HG02938 (cell line): ENCODE measurements around the gene ATOH1.

Experiments
- ATAC-seq: cut with Tn5 transposase; IDR thresholded peaks from one replicate; pipeline ENCODE4 v1.9.1; 2021; ENCODE audit warnings: mild to moderate bottlenecking, moderate library complexity; ENCODE audit not compliant: unreplicated experiment

The ATOH1 gene, protein sequence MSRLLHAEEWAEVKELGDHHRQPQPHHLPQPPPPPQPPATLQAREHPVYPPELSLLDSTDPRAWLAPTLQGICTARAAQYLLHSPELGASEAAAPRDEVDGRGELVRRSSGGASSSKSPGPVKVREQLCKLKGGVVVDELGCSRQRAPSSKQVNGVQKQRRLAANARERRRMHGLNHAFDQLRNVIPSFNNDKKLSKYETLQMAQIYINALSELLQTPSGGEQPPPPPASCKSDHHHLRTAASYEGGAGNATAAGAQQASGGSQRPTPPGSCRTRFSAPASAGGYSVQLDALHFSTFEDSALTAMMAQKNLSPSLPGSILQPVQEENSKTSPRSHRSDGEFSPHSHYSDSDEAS

DNA sequence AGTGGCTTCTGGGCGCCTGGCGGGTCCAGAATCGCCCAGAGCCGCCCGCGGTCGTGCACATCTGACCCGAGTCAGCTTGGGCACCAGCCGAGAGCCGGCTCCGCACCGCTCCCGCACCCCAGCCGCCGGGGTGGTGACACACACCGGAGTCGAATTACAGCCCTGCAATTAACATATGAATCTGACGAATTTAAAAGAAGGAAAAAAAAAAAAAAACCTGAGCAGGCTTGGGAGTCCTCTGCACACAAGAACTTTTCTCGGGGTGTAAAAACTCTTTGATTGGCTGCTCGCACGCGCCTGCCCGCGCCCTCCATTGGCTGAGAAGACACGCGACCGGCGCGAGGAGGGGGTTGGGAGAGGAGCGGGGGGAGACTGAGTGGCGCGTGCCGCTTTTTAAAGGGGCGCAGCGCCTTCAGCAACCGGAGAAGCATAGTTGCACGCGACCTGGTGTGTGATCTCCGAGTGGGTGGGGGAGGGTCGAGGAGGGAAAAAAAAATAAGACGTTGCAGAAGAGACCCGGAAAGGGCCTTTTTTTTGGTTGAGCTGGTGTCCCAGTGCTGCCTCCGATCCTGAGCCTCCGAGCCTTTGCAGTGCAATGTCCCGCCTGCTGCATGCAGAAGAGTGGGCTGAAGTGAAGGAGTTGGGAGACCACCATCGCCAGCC, at the start of gene ATOH1:
Gene ATOH1, plus strand, starts transcription at position 422 of the 663 bp plus-strand sequence. Its CDS starts 174 bp downstream, at position 596.
- no peak for ATAC-seq

DNA sequence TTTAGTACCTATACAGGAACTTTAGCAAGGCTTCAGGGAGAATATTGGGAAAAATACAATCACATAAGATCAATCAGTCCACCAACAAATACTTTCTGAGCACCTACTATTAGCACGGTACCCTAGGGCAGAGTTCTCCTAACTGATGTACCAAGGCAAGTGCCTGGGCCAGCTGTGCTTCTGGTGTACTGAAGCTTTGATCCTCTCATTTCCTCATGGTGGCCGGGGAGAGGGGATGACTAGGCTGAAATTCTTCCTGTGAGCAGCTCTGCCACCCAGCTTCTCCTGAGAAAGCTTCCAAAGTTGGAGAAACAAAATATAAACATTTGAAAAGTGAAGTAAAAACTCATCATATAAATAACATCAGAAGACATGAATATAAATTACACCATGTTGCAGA, 49.3 kb upstream of the ATOH1 start:
- no peak for ATAC-seq

DNA sequence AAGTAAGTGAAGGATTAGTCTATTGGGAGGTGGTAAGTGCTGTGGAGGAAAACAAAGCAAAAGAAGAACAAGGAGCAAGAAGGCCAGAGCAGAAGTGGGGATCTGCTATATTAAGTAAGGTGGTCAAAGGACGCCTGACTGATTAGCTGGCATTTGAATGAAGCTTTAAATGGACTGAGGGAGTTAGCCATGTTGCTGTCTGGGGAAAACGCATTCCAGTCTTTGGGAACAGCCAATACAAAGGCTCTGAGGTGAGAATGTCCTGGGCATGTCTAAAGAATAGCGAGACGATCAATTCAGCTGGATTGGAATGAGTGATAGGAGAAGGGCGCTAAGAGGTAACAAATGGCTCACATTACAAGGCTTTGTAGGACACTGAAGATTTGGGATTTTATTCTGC, 48.5 kb upstream of the ATOH1 start:
- ATAC-seq = no peak

DNA sequence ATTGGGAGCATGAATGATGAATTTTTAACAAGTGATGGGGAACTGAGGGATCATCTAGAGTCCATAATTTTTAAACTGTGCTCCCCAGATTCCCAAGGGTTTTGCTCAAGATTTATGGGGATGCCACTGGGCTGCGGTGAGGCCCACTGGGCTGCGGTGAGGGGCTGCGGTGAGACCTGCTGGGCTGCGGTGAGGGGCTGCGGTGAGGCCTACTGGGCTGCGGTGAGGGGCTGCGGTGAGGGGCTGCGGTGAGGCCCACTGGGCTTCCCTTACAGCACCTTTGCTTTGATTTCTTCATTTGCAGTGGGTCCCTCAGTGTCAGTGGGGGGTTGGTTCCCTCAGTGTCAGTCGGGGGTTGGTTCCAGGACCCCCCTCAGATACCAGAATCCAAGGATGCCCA, 47.4 kb upstream of the ATOH1 start:
- no peak for ATAC-seq

DNA sequence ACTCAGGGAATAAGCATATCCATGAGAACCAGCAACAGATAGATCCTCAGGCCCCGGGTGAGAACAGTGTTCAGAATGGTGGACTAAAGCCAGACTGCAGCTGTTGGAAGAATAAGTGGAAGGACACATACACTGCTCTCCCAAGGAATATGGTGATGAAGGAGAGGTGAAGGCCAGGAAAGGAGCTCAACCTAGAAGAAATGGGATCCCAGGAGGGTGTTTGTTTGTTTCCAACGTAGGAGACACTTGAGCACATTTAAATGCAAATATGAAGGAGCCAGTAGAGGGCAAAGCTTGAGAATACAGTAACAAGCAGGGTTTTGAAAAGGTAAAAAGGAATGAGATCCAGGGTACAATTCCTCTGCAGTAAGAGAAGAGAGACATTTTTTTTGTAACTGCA, 42.4 kb upstream of the ATOH1 start:
- no peak for ATAC-seq

DNA sequence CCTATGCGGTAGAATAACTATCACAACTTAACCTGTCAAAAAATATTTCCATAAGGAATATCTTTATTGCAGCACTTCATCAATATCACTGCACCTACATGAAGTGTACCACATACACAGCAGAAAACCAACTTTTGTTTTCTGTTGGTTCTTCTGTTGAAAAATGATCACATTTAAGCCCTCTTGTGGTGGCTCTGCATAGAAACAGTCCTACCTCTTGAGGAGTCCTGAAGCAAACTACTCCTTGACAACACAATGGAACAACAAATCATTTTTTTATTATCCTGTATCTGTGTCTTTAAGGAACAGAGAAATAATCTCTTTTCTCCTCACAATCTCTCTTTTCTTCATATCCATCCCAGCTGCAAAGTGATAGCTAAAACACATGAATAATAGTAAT, 39.8 kb upstream of the ATOH1 start:
- peak; percentile 58 for ATAC-seq

DNA sequence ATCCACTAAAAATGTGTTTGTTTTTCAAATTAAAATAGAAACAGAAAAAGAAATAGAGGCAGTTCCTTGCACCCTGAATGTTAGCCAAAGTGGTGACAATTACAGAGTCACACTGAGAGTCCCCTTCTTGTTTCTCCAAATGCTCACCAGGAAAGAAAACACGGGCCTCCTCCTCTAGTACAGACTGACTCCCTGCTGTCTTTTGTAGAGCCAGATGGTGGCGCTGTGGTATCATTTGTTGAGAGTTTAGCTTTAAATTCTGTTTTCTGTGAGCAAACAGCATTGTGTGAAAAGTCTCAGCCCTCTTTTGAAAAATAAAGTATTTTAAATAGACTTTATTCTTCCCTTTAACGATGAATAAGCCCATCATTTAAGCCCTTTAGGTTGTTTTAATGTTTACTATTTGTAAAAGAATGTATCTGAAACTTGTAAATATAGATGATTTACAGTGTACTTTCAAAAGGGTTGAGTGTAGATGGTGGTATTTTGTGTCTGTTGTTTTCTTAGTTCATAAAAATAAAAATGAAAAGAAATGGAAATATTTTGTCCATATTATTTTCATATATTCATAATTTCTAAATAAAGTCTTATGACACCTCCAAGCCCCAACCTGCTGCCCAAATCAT, 36.9 kb upstream of the ATOH1 start:
- peak; percentile 76 for ATAC-seq

DNA sequence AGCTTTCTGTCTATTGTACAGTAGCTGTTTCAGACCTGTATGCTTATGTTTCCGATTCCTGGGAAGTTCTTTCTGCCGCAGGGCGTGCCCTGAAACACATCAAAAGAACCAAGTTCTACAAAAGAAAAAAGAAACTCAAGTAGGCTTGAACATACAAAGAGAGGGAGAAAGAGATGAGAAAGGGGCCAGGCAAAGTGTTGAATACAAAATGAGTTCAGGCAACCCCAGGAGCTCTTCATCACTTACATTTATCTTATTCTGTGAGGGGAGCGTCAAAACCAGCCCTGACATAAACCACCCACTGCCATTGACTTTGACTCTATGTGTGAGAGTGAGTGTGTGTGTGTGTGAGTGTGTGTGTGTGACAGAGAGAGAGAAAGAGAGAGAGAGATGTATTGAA, 26.5 kb upstream of the ATOH1 start:
- ATAC-seq = no peak

DNA sequence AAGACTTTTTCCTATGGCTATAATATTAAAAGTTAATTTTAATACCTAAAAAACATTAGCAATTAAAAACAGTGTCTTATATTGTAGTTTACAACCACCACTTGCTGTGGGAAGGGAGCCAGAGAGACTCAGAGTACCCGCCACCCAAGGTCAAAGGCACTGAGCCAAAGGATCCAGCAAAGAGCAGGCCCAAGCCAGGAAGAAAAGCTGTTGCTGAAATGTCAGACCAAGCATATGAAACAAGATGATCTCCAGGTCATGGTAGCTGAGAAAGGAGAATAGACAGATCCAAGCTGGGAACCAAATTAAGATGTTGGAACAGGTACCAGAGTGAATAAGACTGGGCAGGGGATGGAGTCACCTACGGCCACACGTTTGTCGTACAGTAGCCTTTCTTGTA, 18.8 kb upstream of the ATOH1 start:
- ATAC-seq = no peak

DNA sequence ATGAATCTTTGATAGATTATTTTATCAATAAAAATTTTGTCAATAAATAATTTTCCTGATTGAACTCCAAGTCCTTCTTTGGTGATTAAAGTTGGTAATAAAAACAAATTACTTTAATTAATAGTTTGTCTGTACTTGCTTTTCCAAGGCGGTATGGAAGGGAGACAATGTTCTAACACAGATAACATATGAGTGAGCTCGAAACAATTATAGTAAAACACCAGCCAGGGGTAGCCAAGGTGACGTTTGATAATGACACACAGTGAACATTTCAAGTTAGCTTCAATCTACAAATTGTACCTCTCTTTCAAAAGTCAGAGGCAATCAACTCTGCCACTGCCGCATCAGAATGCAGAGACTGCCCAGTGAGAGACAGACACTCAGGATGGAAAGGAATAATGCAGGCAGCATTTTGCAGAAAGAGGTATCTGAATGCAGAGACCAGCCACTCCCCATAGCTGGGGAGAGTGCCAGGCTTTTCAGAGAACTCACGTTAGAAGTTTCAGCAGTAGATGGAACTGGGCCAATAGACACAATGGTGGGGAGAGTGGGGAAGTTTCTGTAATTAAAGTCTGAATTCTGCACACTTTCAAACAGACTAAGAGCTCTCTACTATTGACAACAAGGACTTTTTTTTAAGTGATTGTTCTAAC, 18.1 kb upstream of the ATOH1 start:
- ATAC-seq = no peak

DNA sequence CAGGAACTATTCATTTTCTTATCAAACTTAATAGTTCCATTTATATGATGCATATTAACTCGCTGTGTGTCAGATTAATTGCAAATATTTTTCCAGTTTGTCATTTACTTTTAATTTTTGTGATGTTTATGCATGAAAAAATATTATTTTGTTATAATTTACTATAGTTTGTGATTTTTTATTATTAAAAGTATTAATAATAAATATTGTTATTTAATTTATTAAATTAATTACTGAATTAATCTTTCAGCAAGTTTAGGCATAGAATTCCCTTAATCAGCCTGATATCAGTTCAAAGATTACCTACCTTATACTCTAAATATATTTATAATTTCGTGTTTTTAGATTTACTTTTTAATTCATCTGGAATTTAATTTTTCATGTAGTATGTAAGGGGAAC, 15.5 kb upstream of the ATOH1 start:
- ATAC-seq = no peak

DNA sequence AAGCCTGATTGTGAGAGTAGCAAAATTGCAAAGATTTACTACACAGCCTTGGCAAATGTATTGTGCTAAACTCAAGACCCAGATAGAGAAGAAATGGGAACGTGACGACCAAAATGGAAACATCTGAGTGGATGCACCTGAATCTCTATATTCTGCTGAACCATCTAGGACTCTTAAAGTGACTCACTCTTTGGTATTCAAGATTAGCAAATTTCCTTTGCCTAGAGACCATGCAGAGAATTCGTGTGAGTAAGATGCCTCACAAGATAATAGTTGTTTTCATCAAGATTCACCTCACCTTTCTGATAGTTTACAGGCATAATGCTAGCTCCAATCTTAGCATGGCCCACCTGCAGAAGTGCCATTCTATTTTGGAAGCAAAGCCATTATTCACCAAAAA, 14.4 kb upstream of the ATOH1 start:
- no peak for ATAC-seq

DNA sequence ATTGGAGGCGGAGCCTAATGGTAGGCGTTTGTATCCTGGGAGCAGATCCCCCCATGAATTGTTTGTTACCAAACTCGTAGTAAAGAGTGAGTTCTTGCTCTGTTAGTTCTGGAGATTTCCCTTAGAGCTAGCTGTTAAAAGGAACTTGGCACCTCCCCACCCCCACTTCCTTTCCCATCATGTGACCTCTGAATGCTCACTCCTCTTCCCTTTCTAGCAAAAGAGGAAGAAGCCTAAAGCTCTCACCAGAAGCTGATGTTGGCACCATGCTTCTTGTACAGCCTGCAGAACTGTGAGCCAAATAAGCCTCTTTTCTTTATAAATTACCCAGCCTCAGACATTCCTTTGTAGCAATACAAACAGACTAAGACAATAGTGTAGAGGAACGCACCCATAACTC, 13.8 kb upstream of the ATOH1 start:
- no peak for ATAC-seq

DNA sequence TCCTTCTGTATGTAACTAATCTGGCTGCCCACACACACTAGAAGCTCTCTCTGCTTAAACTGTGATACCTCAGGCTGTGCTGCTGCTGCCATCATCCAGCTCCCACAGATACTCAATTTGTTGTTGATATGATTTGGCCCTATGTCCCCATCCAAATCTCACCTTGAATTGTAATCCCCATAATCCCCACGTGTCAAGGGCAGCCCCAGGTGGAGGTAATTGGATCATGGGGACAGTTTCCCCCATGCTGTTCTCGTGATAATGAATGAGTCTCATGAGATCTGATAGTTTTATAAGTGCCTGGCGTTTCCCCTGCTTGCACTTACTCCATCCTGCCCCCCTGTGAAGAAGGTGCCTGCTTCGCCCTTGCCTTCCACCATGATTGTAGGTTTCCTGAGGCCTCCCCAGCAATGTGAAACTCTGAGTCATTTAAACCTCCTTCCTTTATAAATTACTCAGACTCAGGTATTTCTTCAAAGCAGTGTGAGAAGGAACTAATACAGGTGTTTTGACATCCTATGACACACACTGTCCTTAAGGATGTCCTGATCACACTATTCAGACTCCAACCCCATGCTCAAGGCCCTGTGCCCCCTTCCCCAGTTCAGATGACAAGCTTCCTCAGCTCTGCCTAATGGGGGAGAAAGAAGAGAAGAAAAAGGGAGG, 2.9 kb upstream of the ATOH1 start:
- ATAC-seq = no peak

DNA sequence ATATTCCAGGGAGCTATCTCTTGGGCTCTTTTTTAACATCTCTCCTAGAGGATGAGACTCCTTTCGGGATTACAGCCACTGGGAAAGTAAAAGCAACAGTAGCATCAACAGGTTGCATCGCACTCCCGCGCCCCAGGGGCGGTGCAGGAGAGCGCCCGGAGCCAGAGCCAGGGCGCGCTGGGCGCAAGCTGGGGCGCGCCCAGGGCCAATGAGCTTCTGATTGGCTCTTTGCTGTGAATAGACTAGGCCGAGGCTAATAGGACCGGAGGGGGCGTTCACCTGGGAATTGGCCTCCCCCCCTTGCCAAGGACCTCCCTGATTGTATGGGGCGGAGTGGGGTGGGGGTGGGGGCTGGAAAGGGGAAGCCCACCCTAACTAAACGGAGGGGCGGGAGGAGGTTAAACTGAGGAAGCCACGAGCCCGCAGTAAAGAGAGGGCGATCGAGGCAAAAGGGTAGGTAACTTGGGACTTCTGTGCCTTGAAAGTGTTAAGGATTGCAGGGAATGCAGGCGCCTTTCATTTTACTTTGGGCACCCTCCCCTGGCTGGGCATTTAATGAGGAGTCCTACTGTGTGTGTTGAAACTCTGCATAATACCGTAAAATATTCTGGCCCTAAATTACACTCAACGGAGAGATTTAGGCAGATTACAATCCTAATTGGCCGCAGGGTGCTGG, 1.1 kb upstream of the ATOH1 start:
- no peak for ATAC-seq

DNA sequence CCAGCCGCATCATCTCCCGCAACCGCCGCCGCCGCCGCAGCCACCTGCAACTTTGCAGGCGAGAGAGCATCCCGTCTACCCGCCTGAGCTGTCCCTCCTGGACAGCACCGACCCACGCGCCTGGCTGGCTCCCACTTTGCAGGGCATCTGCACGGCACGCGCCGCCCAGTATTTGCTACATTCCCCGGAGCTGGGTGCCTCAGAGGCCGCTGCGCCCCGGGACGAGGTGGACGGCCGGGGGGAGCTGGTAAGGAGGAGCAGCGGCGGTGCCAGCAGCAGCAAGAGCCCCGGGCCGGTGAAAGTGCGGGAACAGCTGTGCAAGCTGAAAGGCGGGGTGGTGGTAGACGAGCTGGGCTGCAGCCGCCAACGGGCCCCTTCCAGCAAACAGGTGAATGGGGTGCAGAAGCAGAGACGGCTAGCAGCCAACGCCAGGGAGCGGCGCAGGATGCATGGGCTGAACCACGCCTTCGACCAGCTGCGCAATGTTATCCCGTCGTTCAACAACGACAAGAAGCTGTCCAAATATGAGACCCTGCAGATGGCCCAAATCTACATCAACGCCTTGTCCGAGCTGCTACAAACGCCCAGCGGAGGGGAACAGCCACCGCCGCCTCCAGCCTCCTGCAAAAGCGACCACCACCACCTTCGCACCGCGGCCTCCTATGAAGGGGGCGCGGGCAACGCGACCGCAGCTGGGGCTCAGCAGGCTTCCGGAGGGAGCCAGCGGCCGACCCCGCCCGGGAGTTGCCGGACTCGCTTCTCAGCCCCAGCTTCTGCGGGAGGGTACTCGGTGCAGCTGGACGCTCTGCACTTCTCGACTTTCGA, 654 bp downstream of the ATOH1 start:
- ATAC-seq = no peak

DNA sequence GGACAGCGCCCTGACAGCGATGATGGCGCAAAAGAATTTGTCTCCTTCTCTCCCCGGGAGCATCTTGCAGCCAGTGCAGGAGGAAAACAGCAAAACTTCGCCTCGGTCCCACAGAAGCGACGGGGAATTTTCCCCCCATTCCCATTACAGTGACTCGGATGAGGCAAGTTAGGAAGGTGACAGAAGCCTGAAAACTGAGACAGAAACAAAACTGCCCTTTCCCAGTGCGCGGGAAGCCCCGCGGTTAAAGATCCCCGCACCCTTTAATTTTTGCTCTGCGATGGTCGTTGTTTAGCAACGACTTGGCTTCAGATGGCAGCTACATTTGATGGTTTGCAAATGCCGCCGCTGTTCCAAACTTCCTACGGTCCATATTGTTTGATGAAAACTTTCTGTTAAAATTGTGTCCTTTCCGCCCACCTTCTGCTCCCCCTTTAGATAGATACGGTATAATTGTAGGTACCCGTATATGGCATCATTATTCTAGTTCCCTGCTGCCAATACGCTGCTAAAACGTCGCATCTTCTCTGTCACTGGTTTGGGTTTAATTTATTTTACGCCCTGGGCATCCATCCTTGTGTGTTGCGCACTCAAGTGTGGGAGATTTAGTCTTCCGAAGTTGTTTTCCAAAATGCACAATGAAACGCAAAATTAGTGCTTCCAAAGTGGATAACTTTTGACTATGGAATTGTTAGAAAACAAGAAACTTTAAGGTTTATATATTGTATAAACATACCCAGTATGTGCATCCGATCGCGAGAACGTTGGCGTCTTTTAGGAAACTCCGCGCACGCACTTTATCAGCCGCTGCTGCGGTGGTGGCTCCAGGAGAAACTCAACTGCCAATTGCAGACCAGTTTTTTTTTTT, 1.5 kb downstream of the ATOH1 start:
- no peak for ATAC-seq

DNA sequence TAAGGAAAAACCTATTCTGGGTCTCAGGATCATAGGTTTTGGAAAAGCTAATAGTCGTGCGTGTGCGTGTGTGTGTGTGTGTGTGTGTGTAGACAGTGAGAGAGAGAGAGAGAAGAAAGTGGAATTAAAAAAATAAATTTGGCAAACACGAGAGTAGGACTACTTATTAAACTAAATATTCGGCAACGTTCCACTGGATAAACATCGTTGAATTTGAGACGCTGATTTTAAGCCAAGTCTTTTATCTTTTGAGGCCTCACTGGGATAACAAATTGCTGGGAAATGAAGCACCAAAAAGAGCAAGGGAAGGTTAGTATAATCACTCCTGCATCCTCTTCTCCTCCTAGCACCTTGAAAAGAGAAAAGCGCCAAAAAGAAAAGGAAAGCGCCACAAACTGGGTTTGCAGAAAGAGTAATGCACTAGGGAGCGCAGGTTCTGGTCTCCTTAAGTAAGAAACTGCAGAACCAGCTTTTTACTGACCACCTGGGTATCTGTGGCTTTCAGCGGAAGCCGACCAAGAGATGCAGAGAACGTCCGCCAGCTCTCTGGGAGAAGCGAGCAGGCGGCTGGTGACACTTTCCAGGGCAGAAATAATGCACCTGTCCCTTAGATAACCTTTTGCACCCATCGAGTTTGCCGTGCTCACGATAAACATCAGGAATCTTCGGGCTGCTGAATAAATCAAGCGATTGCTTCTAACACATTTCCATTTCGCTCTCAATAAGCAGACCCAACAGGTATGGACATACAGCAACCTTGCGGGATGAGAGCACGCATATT, 3.4 kb downstream of the ATOH1 start:
- ATAC-seq = no peak
